Fibroblast of lung (primary cell): ENCODE results near the gene PDE4D. TPM values are rescaled to one million over a fixed set of nuclear protein-coding genes. Genes with fewer than 3 reads are reported as not detected.
"Not testable (repeated sequence)": the region's sequence is repeated elsewhere in the genome, so short reads cannot be mapped to it uniquely, and the experiment has no call there.

ENCODE experiments used
- DNase-seq, 2 donors: peaks; one replicate each; pipeline versions ENCODE4 v3.0.0 to v3.0.0-alpha.2; 2010; ENCODE audit warnings: low read depth in 2 of 2
- H2AFZ ChIP-seq: 2 replicates; pipeline ENCODE4 v1.5.1; 2012; ENCODE audit warnings: low read length, control low read depth, inconsistent platforms
- H3K27ac ChIP-seq: 2 replicates; pipeline ENCODE4 v1.5.1; 2011; ENCODE audit warnings: low read length, control low read depth; ENCODE audit not compliant: insufficient read depth
- H3K27me3 ChIP-seq: 2 replicates; pipeline ENCODE4 v1.5.1; 2011; ENCODE audit warnings: mild to moderate bottlenecking, low read length; ENCODE audit not compliant: control insufficient read depth, insufficient read depth
- H3K36me3 ChIP-seq: 2 replicates; pipeline ENCODE4 v1.5.1; 2011; ENCODE audit warnings: low read length; ENCODE audit not compliant: control insufficient read depth, insufficient read depth
- H3K4me1 ChIP-seq: 2 replicates; pipeline ENCODE4 v1.5.1; 2011; ENCODE audit warnings: low read length; ENCODE audit not compliant: control insufficient read depth, insufficient read depth; ENCODE audit errors: extremely low read depth
- H3K4me2 ChIP-seq: 2 replicates; pipeline ENCODE4 v1.5.1; 2011; ENCODE audit warnings: low read length, control low read depth; ENCODE audit not compliant: insufficient read depth; ENCODE audit errors: extremely low read depth
- H3K4me3 ChIP-seq, 4 experiments: fragments of 200-600 bp in 1 of 4; sonication (generic) in 1 of 4; replicated peaks in 1 of 4; 2 replicates each; pipeline ENCODE4 v1.5.1; 2011 to 2016; ENCODE audit warnings: low read length in 4 of 4, low read depth in 3 of 4, mild to moderate bottlenecking in 3 of 4, control low read depth in 2 of 4, inconsistent platforms in 1 of 4, mixed read lengths in 1 of 4; ENCODE audit not compliant: insufficient read depth in 1 of 4; ENCODE audit errors: control extremely low read depth in 1 of 4
- H3K79me2 ChIP-seq: 2 replicates; pipeline ENCODE4 v1.5.1; 2012; ENCODE audit warnings: mild to moderate bottlenecking, low read length, inconsistent platforms; ENCODE audit not compliant: control insufficient read depth, insufficient read depth
- H3K9ac ChIP-seq: 2 replicates; pipeline ENCODE4 v1.5.1; 2011; ENCODE audit warnings: mild to moderate bottlenecking, low read length, control low read depth; ENCODE audit not compliant: insufficient read depth
- H3K9me3 ChIP-seq: 2 replicates; pipeline ENCODE4 v1.5.1; 2012; ENCODE audit warnings: low read depth, low read length; ENCODE audit not compliant: control insufficient read depth, insufficient read depth
- H4K20me1 ChIP-seq: 2 replicates; pipeline ENCODE4 v1.5.1; 2011; ENCODE audit warnings: low read length; ENCODE audit not compliant: control insufficient read depth, insufficient read depth; ENCODE audit errors: extremely low read depth
- EZH2 ChIP-seq: IDR thresholded peaks from 2 replicates; pipeline ENCODE4 v1.5.1; 2012; ENCODE audit warnings: low read length, control low read depth, mild to moderate bottlenecking; ENCODE audit errors: missing control alignments
- polyA plus RNA-seq, 2 donors: library from polyadenylated mRNA; depleted of rRNA in 1 of 2; stranded (reverse) in 1 of 2; unstranded in 1 of 2; fragments of >200 nt; gene quantifications; 2 replicates each; pipeline ENCODE4 v1.2.1, GENCODE V29; 2011 to 2012; ENCODE audit warnings: missing spikeins in 1 of 2
- total RNA-seq: library from RNA; depleted of rRNA; stranded (reverse); fragments of >200 nt; gene quantifications from 2 replicates; pipeline ENCODE4 v1.2.1, GENCODE V29; 2014
- TF ChIP-seq, protein P1 (sequence below), 2 donors: IDR thresholded peaks in 1 of 2; conservative IDR thresholded peaks in 1 of 2; 1 replicate in 1 of 2; 2 replicates in 1 of 2; pipeline ENCODE4 v1.5.1; 2011 to 2012; ENCODE audit warnings: low read length in 2 of 2, control low read depth in 1 of 2, inconsistent platforms in 1 of 2, low read depth in 1 of 2, mild to moderate bottlenecking in 1 of 2

The PDE4D gene
- total and polyA plus RNA-seq, 2 donors (not counting 1 experiment from before 2014, with no cell fraction given) = 2.1 to 8.3 TPM

- H3K4me1 ChIP-seq = peaks cover 3% of the 10 kb centered on the region
- no peaks in the 10 kb centered on the region for H3K79me2 ChIP-seq
- DNase-seq = peak in 1 of 2 donors; percentile 37
- no peaks in the 10 kb centered on the region for H3K36me3 ChIP-seq
- peaks cover 7% of the 10 kb centered on the region for H3K27me3 ChIP-seq
- no peak overlapping the region for H3K27ac ChIP-seq
- no peak overlapping the region for H3K9ac ChIP-seq
- H4K20me1 ChIP-seq = no peaks in the 10 kb centered on the region
- H2AFZ ChIP-seq = no peak overlapping the region
- TF ChIP-seq, protein P1, sequence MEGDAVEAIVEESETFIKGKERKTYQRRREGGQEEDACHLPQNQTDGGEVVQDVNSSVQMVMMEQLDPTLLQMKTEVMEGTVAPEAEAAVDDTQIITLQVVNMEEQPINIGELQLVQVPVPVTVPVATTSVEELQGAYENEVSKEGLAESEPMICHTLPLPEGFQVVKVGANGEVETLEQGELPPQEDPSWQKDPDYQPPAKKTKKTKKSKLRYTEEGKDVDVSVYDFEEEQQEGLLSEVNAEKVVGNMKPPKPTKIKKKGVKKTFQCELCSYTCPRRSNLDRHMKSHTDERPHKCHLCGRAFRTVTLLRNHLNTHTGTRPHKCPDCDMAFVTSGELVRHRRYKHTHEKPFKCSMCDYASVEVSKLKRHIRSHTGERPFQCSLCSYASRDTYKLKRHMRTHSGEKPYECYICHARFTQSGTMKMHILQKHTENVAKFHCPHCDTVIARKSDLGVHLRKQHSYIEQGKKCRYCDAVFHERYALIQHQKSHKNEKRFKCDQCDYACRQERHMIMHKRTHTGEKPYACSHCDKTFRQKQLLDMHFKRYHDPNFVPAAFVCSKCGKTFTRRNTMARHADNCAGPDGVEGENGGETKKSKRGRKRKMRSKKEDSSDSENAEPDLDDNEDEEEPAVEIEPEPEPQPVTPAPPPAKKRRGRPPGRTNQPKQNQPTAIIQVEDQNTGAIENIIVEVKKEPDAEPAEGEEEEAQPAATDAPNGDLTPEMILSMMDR (conservative IDR thresholded peaks at IDR 0.05 in 1 of 2, IDR thresholded peaks at IDR 0.05 in 1 of 2; ENCODE audit: low read depth in 1 of 2, low read length in 2 of 2) = no peak
- no peak for TF ChIP-seq EZH2
- no peak overlapping the region for H3K4me3 ChIP-seq
- no peaks in the 10 kb centered on the region for H3K9me3 ChIP-seq
- no peak overlapping the region for H3K4me2 ChIP-seq
Measured at GRCh38 chr5:59763541-59763940, 130.0 kb downstream of the PDE4D start.

DNA sequence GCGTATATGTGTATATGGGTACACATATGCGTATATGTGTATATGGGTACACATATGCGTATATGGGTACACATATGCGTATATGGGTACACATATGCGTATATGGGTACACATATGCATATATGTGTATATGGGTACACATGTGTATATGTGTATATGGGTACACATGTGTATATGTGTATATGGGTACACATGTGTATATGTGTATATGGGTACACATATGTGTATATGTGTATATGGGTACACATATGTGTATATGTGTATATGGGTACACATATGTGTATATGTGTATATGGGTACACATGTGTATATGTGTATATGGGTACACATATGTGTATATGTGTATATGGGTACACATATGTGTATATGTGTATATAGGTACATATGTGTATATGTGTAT lies 131.3 kb downstream of the PDE4D start:
- not testable (repeated sequence) for H3K79me2 ChIP-seq

DNA sequence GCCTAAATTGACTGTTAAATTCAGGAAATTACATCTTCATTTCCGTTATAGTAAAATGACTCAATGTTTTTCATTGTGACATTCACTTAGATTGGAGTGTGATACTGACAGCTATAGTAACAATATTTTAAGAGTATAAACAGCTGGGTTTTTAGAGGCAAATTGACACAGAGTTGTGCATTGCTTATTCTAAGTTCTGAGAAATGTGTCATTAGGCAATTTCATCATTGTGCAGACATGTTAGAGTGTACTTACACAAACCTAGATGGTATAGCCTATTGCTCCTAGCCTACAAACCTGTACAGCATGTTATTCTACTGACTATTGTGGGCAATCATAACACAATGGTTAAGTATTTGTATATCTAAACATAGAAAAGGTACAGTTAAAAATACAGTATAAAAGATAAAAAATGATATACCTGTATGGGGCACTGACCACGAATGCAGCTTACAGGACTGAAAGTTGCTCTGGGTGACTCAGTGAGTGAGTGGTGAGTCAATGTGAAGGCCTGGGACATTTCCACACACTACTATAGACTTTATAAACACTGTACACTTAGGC lies 132.7 kb downstream of the PDE4D start:
- Histone ChIP-seq H3K4me2 (no peak overlapping the region), H3K79me2 (no peaks in the 10 kb centered on the region), H3K36me3 (no peaks in the 10 kb centered on the region), H4K20me1 (no peaks in the 10 kb centered on the region), H3K4me1 (no peaks in the 10 kb centered on the region), H3K9ac (no peak overlapping the region), H2AFZ (no peak overlapping the region), H3K9me3 (no peaks in the 10 kb centered on the region), H3K27me3 (no peaks in the 10 kb centered on the region), H3K4me3 (no peak overlapping the region), H3K27ac (no peak overlapping the region)
- DNase-seq = peak; percentile 75 to 88
- TF ChIP-seq, protein P1 (conservative IDR thresholded peaks at IDR 0.05 in 1 of 2, IDR thresholded peaks at IDR 0.05 in 1 of 2; ENCODE audit: low read depth in 1 of 2, low read length in 2 of 2) = no peak
- TF ChIP-seq EZH2 = no peak

More for the DNA sequence above, 131.3 kb downstream of the PDE4D start:
- not testable (repeated sequence) for H3K27ac ChIP-seq, H3K9me3 ChIP-seq, H3K4me2 ChIP-seq, H3K27me3 ChIP-seq, H3K4me3 ChIP-seq, H3K4me1 ChIP-seq, H3K36me3 ChIP-seq, H2AFZ ChIP-seq, H4K20me1 ChIP-seq, H3K9ac ChIP-seq, DNase-seq
